Activated CD8-positive, alpha-beta T cell treated with anti-CD3 and anti-CD28 coated beads for 36 hours (primary cell): Measurements from ENCODE around the gene LRRC2. TPM values are rescaled to one million over a fixed set of nuclear protein-coding genes. Genes with fewer than 3 reads are reported as not detected.
"Not testable (repeated sequence)": the region's sequence is repeated elsewhere in the genome, so short reads cannot be mapped to it uniquely, and the experiment has no call there.

Source experiments
- ATAC-seq: fragments of 200-7000 bp; cut with Tn5 transposase; one replicate; pipeline ENCODE4 v1.10.0; 2021; ENCODE audit warnings: mild to moderate bottlenecking, moderate library complexity
- CTCF ChIA-PET: fragments of 350-600 bp; sonication (Branson Sonifier 250); formaldehyde crosslinking; loops from one replicate; lab custom pipeline; 2021; ENCODE audit warnings: antibody characterized with exemption; lab: Charles Lee
- POLR2A ChIA-PET: fragments of 350-600 bp; sonication (Branson Sonifier 250); formaldehyde crosslinking; loops from one replicate; lab custom pipeline; 2021; ENCODE audit warnings: antibody characterized with exemption; lab: Charles Lee
- DNase-seq: peaks from one replicate; pipeline ENCODE4 v3.0.0-alpha.2; 2020
- H3K27ac Mint-ChIP-seq: one replicate; pipeline ENCODE4 v1.8.0; 2021; ENCODE audit warnings: mild to moderate bottlenecking, mixed read lengths
- H3K27me3 Mint-ChIP-seq: one replicate; pipeline ENCODE4 v1.8.0; 2021; ENCODE audit warnings: mixed read lengths
- H3K36me3 Mint-ChIP-seq: one replicate; pipeline ENCODE4 v1.8.0; 2021; ENCODE audit warnings: low read depth, mixed read lengths
- H3K4me1 Mint-ChIP-seq: one replicate; pipeline ENCODE4 v1.8.0; 2021; ENCODE audit warnings: low read depth, mixed read lengths
- H3K4me3 Mint-ChIP-seq: one replicate; pipeline ENCODE4 v1.8.0; 2021; ENCODE audit warnings: mild to moderate bottlenecking, moderate library complexity, mixed read lengths
- H3K9me3 Mint-ChIP-seq: one replicate; pipeline ENCODE4 v1.8.0; 2021; ENCODE audit warnings: mixed read lengths
- CTCF ChIP-seq: fragments of 200-600 bp; IDR thresholded peaks from one replicate; pipeline ENCODE4 v1.8.0; 2022; ENCODE audit warnings: antibody characterized with exemption, mild to moderate bottlenecking
- intact Hi-C: fragments of 100-400 bp; cut with micrococcal nuclease; formaldehyde crosslinking; loops from one replicate; pipeline ENCODE4 v1.10.0; 2022
- total RNA-seq, 2 experiments: library from RNA; stranded (reverse); gene quantifications; one replicate each; pipeline ENCODE4 v1.2.3, GENCODE V29; 2021

LRRC2 gene
- total RNA-seq, 2 experiments from 2014 or later: not detected

- Mint-ChIP-seq H3K27me3 (peaks cover 2% of the 10 kb centered on the region), H3K27ac (no peak overlapping the region), H3K9me3 (no peaks in the 10 kb centered on the region), H3K4me1 (peaks cover 2% of the 10 kb centered on the region), H3K4me3 (no peak overlapping the region), H3K36me3 (no peaks in the 10 kb centered on the region)
- ChIA-PET POLR2A (interaction anchor here (0.6 to 1.5 kb wide), 4 partner anchors 20 to 784 kb away, joined by 3 read pairs; no protein-coding TSS in a partner anchor), CTCF (interaction anchor here (0.6 to 2.7 kb wide), 5 partner anchors 13 to 97 kb away, joined by 3 to 11 read pairs (median 4); no protein-coding TSS in a partner anchor)
- no peak for TF ChIP-seq CTCF
- DNase-seq (no peak), ATAC-seq (no peak)
- intact Hi-C loops: no loop called here
These were observed 18.7 kb upstream of the LRRC2 start for GRCh38 chr3:46584598-46585467.

GRCh38 chr3:46580675-46581074, 14.6 kb upstream of the LRRC2 start:
- no peak for TF ChIP-seq CTCF
- ChIA-PET POLR2A (no interaction called here), CTCF (no interaction called here)
- peaks cover 1% of the 10 kb centered on the region for H3K4me1 Mint-ChIP-seq
- H3K9me3 Mint-ChIP-seq: no peaks in the 10 kb centered on the region
- peaks cover 3% of the 10 kb centered on the region for H3K27me3 Mint-ChIP-seq
- H3K4me3 Mint-ChIP-seq: no peak overlapping the region
- no peak overlapping the region for H3K27ac Mint-ChIP-seq
- DNase-seq: no peak
- no peaks in the 10 kb centered on the region for H3K36me3 Mint-ChIP-seq
- intact Hi-C loops: no loop called here
- ATAC-seq: no peak

GRCh38 chr3:46579756-46580286, 13.7 kb upstream of the LRRC2 start:
- DNase-seq (no peak), ATAC-seq (no peak)
- Mint-ChIP-seq H3K27me3 (peaks cover 3% of the 10 kb centered on the region), H3K27ac (no peak overlapping the region), H3K4me1 (peaks cover 1% of the 10 kb centered on the region), H3K9me3 (no peaks in the 10 kb centered on the region), H3K4me3 (no peak overlapping the region), H3K36me3 (no peaks in the 10 kb centered on the region)
- ChIA-PET CTCF (no interaction called here), POLR2A (no interaction called here)
- no peak for TF ChIP-seq CTCF
- intact Hi-C loops: no loop called here

- H3K4me3 Mint-ChIP-seq: no peak overlapping the region
- peaks cover 3% of the 10 kb centered on the region for H3K27me3 Mint-ChIP-seq
- intact Hi-C loops: no loop called here
- DNase-seq (no peak), ATAC-seq (no peak)
- POLR2A ChIA-PET: no interaction called here
- no peak overlapping the region for H3K27ac Mint-ChIP-seq
- CTCF ChIA-PET: interaction anchor here (1.3 to 1.9 kb wide), 2 partner anchors 51 to 90 kb away, joined by 4 to 9 read pairs; no protein-coding TSS in a partner anchor
- H3K9me3 Mint-ChIP-seq: no peaks in the 10 kb centered on the region
- TF ChIP-seq CTCF: no peak
- H3K36me3 Mint-ChIP-seq: no peaks in the 10 kb centered on the region
- peaks cover 1% of the 10 kb centered on the region for H3K4me1 Mint-ChIP-seq
These were observed 13.1 kb upstream of the LRRC2 start for GRCh38 chr3:46578973-46579755.

- H3K4me1 Mint-ChIP-seq, POLR2A ChIA-PET, H3K27ac Mint-ChIP-seq, H3K36me3 Mint-ChIP-seq, H3K9me3 Mint-ChIP-seq, intact Hi-C loops, ATAC-seq, H3K27me3 Mint-ChIP-seq, H3K4me3 Mint-ChIP-seq, DNase-seq: not testable (repeated sequence)
- CTCF ChIA-PET: interaction anchor here (1.3 to 1.9 kb wide), 2 partner anchors 52 to 89 kb away, joined by 4 to 9 read pairs; no protein-coding TSS in a partner anchor
These were observed 11.6 kb upstream of the LRRC2 start for GRCh38 chr3:46577580-46578249.
